Activated B cell treated with CpG ODN at 0.5 μM for 24 hours (primary cell): Measurements from ENCODE around the gene SENP5. TPM values are rescaled to one million over a fixed set of nuclear protein-coding genes. Genes with fewer than 3 reads are reported as not detected.

Experiments
- ATAC-seq: fragments of 200-7000 bp; cut with Tn5 transposase; one replicate; pipeline ENCODE4 v1.10.0; 2021; ENCODE audit warnings: low read depth, mild to moderate bottlenecking, moderate library complexity
- CTCF ChIA-PET: fragments of 350-600 bp; sonication (Branson Sonifier 250); formaldehyde crosslinking; loops from one replicate; lab custom pipeline; 2021; ENCODE audit warnings: antibody characterized with exemption; lab: Charles Lee
- POLR2A ChIA-PET: fragments of 350-600 bp; sonication (Branson Sonifier 250); formaldehyde crosslinking; loops from one replicate; lab custom pipeline; 2021; ENCODE audit warnings: antibody characterized with exemption; lab: Charles Lee
- DNase-seq: peaks from one replicate; pipeline ENCODE4 v3.0.0; 2022
- H3K27ac Mint-ChIP-seq: one replicate; pipeline ENCODE4 v1.8.0; 2020; ENCODE audit warnings: mixed read lengths
- H3K27me3 Mint-ChIP-seq: one replicate; pipeline ENCODE4 v1.8.0; 2021; ENCODE audit warnings: mixed read lengths
- H3K36me3 Mint-ChIP-seq: one replicate; pipeline ENCODE4 v1.8.0; 2021; ENCODE audit warnings: low read depth, mixed read lengths
- H3K4me1 Mint-ChIP-seq: one replicate; pipeline ENCODE4 v1.8.0; 2021; ENCODE audit warnings: mixed read lengths
- H3K4me3 Mint-ChIP-seq: one replicate; pipeline ENCODE4 v1.8.0; 2020; ENCODE audit warnings: mild to moderate bottlenecking, mixed read lengths
- H3K9me3 Mint-ChIP-seq: one replicate; pipeline ENCODE4 v1.8.0; 2020; ENCODE audit warnings: mixed read lengths
- intact Hi-C: fragments of 100-400 bp; cut with micrococcal nuclease; formaldehyde crosslinking; loops from one replicate; pipeline ENCODE4 v1.15.1; 2024
- total RNA-seq: library from RNA; stranded (reverse); gene quantifications from 2 replicates; pipeline ENCODE4 v1.2.3, GENCODE V29; 2022
- TF ChIP-seq, protein P1 (sequence below): fragments of 200-600 bp; IDR thresholded peaks from one replicate; pipeline ENCODE4 v1.8.0; 2022; ENCODE audit warnings: antibody characterized with exemption, mild to moderate bottlenecking

Gene SENP5
- total RNA-seq, 1 donor from 2014 or later: 45.2 TPM

DNA sequence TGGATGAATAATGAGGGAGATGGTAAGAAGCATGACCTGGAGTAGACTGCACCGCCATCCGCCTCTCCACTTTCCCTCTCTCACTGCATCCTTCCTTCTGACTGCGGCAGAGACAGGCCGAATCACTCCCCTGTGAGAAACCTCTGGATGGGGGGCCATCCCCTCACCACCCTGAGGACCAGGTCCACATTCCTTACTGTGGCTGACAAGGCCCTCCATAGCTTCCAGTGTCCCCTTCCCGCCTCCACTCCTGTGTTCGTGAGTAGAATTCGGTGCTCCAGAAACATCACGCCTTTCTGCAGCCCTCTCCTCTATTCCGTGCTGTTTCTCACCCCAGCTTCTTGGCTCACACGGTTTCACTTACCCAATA, 98.1 kb downstream of the SENP5 start:
- Mint-ChIP-seq H3K36me3 (no peaks in the 10 kb centered on the region), H3K4me1 (peaks cover 45% of the 10 kb centered on the region), H3K27me3 (no peaks in the 10 kb centered on the region), H3K27ac (no peak overlapping the region), H3K4me3 (no peak overlapping the region), H3K9me3 (no peaks in the 10 kb centered on the region)
- ATAC-seq (no peak), DNase-seq (no peak)
- POLR2A ChIA-PET: no interaction called here
- intact Hi-C loops: loop anchor here (5.0 to 10.0 kb wide), 2 partner anchors 251 to 713 kb away; partner anchors contain the start of genes CEP19 and PIGX
- TF ChIP-seq, protein P1, sequence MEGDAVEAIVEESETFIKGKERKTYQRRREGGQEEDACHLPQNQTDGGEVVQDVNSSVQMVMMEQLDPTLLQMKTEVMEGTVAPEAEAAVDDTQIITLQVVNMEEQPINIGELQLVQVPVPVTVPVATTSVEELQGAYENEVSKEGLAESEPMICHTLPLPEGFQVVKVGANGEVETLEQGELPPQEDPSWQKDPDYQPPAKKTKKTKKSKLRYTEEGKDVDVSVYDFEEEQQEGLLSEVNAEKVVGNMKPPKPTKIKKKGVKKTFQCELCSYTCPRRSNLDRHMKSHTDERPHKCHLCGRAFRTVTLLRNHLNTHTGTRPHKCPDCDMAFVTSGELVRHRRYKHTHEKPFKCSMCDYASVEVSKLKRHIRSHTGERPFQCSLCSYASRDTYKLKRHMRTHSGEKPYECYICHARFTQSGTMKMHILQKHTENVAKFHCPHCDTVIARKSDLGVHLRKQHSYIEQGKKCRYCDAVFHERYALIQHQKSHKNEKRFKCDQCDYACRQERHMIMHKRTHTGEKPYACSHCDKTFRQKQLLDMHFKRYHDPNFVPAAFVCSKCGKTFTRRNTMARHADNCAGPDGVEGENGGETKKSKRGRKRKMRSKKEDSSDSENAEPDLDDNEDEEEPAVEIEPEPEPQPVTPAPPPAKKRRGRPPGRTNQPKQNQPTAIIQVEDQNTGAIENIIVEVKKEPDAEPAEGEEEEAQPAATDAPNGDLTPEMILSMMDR: no peak
- CTCF ChIA-PET: no interaction called here

GRCh38 chr3:196966526-196967401, 99.0 kb downstream of the SENP5 start:
- CTCF ChIA-PET: interaction anchor here (0.5 kb wide), 1 partner anchor 26 kb away, joined by 3 read pairs; no protein-coding TSS in a partner anchor
- Mint-ChIP-seq H3K27me3 (no peaks in the 10 kb centered on the region), H3K4me1 (peaks cover 48% of the 10 kb centered on the region), H3K4me3 (no peak overlapping the region), H3K27ac (no peak overlapping the region), H3K9me3 (no peaks in the 10 kb centered on the region), H3K36me3 (no peaks in the 10 kb centered on the region)
- intact Hi-C loops: loop anchor here (5.0 to 10.0 kb wide), 2 partner anchors 252 to 714 kb away; partner anchors contain the start of genes CEP19 and PIGX
- POLR2A ChIA-PET: interaction anchor here (3.2 kb wide), 1 partner anchor 25 kb away, joined by 14 read pairs; the partner anchor contains the start of gene NCBP2
- no peak for DNase-seq
- ATAC-seq: no peak
- TF ChIP-seq, protein P1: no peak

DNA sequence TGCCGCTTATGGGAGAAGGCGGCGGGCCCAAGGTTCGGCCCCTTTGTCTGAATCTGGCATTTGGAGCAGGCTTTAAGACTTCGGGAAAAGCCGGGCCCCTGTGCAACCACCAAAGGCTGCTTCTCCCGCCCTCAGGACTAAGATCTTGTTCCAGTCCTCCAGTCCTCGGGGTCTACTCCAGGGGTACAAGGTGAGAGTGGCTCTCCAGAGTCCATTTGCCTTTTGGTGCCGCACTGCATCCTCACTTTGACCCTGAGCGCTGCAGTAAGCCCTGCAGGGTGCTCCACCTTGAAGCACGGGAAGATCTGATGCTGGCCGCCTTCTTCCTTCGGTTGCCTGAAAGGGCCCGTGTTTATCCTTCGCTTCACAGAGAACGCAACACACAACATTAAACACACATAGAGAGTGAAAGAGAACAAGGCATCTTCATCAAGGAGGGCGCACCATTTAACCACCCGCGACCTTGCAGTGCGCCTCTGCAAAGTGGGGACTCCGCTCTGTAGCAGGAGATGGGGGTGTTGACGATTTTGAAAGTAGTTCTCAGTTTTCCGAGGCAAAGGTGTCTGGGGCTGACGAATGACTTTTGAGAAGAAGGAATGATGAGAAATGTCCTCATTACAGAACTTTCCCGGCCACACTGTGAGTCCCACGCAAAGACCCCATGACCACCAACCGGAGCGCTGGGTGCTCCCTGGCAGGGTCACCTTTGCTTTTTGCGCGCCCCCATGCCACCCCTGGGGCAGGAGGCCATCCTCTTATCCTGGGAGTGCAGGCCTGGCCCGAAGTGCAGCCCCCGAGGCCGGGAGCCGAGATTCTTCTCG, 99.9 kb downstream of the SENP5 start:
- intact Hi-C loops: loop anchor here (1.0 to 10.0 kb wide), 6 partner anchors 25 to 715 kb away; partner anchors contain the start of genes CEP19, NCBP2 and PIGX
- H3K27me3 Mint-ChIP-seq: no peaks in the 10 kb centered on the region
- peak overlapping the region; percentile 79 for H3K4me3 Mint-ChIP-seq
- DNase-seq (no peak), ATAC-seq (no peak)
- no peak overlapping the region for H3K27ac Mint-ChIP-seq
- TF ChIP-seq, protein P1: no peak
- H3K36me3 Mint-ChIP-seq: no peaks in the 10 kb centered on the region
- peaks cover 40% of the 10 kb centered on the region for H3K4me1 Mint-ChIP-seq
- ChIA-PET POLR2A (interaction anchor here (0.6 to 3.2 kb wide), 3 partner anchors 25 to 336 kb away, joined by 3 to 14 read pairs (median 4); partner anchors contain the start of gene NCBP2), CTCF (interaction anchor here (5.4 kb wide), 1 partner anchor 131 kb away, joined by 65 read pairs; no protein-coding TSS in a partner anchor)
- H3K9me3 Mint-ChIP-seq: no peaks in the 10 kb centered on the region

DNA sequence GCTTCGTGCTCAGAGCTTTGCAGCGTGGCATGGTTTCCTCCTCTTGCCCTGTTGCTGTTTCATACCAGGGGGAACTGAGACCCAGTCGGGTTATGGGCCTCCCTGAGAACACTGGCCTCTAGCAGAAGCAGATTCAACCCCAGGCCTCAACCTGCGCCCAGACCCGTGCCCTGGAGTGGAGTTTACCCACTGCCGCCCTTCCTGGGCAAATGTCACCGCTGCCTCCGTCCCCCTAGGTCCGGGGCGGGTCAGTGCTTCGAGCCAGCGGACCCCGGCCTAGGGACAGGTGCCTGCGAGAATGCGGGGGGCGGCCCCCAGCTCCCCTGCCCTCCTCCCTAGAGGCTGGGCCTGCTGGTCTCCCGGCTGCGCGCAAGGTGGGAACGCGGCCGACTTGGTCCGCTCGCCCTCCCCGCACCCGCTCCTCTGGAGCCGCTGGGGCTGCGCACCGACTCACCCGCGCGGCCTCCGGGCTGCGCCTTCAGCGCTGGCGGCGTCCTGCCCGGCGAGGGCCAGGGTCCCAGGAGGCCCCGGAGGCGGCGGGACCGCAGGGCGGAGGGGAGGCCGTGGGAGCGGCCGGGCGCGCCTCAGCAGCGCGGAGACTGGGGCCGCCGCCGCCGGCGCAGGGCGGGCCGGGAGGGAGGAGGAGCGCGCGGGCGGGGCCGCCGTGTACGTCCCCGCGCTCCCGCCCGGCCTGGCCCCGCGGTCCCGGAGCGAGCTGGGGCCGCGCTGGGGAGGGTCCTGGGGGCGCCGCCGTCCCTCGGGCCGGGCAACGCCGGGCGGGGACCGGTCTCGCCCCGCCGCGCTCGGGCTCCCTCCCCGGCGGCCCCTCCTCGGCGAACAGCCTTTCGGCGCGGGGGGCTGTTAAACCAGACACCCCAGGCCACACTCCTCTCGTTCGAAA, 100.8 kb downstream of the SENP5 start, which contains the start of gene PIGZ:
TSS of gene PIGZ (minus strand) at position 601 of the 901 bp plus-strand sequence. CDS start 16,802 bp downstream, outside the sequence.
- peak within 1 kb of the TSS; percentile 83 for H3K4me3 Mint-ChIP-seq
- POLR2A ChIA-PET: interaction anchor here (0.5 to 3.2 kb wide), 4 partner anchors 12 to 336 kb away, joined by 3 to 14 read pairs (median 4); partner anchors contain the start of gene NCBP2
- H3K4me1 Mint-ChIP-seq: peaks cover 31% of the 10 kb centered on the region
- H3K27me3 Mint-ChIP-seq: no peaks in the 10 kb centered on the region
- TF ChIP-seq, protein P1: no peak
- DNase-seq (peak; percentile 60), ATAC-seq (peak; percentile 65)
- no peaks in the 10 kb centered on the region for H3K9me3 Mint-ChIP-seq
- CTCF ChIA-PET: interaction anchor here (1.2 to 5.4 kb wide), 2 partner anchors 10 to 132 kb away, joined by 3 to 65 read pairs; no protein-coding TSS in a partner anchor
- no peaks in the 10 kb centered on the region for H3K36me3 Mint-ChIP-seq
- H3K27ac Mint-ChIP-seq: no peak within 1 kb of the TSS
- intact Hi-C loops: loop anchor here (1.0 to 10.0 kb wide), 7 partner anchors 26 to 716 kb away; partner anchors contain the start of genes CEP19, NCBP2, PIGX and SENP5
